Stimulated activated CD4-positive, alpha-beta T cell treated with anti-CD3 and anti-CD28 coated beads, Interleukin-2, amount 100 ng/mL, for 4 hours (primary cell): ENCODE results near the gene GPBP1L1.
"Not testable (repeated sequence)": the region's sequence is repeated elsewhere in the genome, so short reads cannot be mapped to it uniquely, and the experiment has no call there.

Source experiments
- DNase-seq: peaks from one replicate; pipeline ENCODE4 v3.0.0-alpha.2; 2020; ENCODE audit warnings: low read depth

The GPBP1L1 gene, protein sequence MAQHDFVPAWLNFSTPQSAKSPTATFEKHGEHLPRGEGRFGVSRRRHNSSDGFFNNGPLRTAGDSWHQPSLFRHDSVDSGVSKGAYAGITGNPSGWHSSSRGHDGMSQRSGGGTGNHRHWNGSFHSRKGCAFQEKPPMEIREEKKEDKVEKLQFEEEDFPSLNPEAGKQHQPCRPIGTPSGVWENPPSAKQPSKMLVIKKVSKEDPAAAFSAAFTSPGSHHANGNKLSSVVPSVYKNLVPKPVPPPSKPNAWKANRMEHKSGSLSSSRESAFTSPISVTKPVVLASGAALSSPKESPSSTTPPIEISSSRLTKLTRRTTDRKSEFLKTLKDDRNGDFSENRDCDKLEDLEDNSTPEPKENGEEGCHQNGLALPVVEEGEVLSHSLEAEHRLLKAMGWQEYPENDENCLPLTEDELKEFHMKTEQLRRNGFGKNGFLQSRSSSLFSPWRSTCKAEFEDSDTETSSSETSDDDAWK

DNA sequence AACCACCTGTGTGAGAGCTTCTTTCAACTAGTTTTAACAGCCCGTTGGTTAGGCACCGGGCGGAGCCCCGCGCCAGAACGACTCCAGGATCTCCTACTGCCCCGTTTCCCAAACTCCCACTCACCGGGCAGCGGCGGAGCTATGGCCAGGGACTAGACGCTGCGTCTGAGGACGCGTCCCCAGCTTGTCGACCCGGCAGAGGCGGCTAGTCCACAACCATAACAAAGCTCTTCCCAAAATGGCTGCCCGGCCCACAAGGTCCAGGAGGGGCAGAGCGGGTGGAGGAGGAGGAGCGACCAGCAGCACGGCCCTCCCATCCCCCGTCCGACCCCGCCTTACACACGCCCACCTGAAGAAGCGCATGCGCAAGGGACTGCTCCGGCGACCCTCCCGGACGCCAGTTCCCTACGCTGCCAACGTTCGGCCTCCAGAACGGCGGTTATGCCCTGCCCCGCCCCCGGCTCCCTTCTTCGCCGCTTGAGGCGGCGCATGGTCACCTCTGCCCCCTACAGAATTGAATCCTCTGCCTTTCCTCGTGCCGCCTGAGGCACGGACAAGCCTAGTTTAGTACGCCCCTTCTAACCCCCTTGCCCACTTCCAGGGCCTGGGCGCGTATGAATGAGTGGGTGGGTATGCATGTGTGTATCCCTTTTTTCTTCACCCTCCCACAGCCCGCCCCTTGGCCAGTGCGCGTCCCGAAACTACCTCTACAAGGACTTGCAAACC, at the start of gene GPBP1L1:
Gene GPBP1L1, minus strand, starts transcription at position 246 of the 726 bp plus-strand sequence. CDS start 27,446 bp downstream, outside the sequence.
- DNase-seq: peak; percentile 97

GRCh38 chr1:45730780-45731319, 44.5 kb upstream of the GPBP1L1 start:
- no peak for DNase-seq

GRCh38 chr1:45730075-45730779, 43.9 kb upstream of the GPBP1L1 start:
- no peak for DNase-seq

DNA sequence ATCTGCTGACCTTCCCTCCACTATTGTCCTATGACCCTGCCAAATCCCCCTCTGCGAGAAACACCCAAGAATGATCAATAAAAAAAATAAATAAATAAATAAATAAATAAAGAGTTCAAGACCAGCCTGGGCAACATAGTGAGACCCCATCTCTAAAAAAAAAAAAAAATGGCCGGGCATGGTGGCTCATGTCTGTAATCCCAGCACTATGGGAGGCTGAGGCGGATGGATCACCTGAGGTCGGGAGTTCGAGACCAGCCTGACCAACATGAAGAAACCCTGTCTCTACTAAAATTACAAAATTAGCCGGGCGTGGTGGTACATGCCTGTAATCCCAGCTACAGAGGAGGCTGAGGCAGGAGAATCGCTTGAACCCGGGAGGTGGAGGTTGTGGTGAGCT, 39.7 kb upstream of the GPBP1L1 start:
- not testable (repeated sequence) for DNase-seq

GRCh38 chr1:45723248-45723930, 37.1 kb upstream of the GPBP1L1 start:
- DNase-seq: no peak

DNA sequence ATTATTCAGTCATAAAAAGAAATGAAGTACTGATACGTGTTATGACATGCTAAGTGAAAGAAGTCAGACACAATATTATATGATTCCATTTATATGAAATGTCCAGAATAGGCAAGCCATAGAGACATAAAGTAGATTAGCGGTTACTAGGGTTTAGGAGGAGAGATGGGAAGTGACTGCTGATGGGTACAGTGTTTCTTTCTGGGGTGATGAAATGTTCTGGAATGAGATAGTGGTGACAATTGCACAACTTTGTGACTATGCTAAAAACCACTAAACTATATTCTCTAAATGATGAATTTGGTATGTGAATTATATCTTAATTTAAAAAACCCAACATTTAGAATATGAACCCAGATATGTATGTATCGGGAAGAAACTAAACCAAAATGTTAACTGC, 36.5 kb upstream of the GPBP1L1 start:
- DNase-seq: no peak

DNA sequence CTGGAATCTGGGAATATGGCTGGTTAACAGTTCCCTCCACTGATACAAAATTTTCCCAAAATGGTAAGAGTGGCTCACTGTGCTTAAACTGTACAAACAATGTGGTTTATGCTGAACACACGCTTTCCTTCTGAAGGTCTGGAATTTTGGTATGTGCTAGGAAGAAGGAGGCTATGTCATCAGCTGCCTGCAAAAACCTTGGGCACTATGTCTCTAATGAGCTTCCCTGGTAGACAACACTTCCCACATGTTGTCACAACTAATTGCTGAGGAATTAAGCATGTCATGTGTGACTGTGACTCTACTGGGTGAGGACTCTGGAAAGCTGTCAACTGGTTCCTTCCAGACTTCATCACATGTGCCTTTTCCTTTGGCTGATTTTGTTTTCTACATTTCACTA, 34.9 kb upstream of the GPBP1L1 start:
- DNase-seq: no peak

- DNase-seq: no peak
These were observed 32.0 kb upstream of the GPBP1L1 start for GRCh38 chr1:45718289-45718688.

GRCh38 chr1:45717386-45717785, 31.1 kb upstream of the GPBP1L1 start:
- DNase-seq: not testable (repeated sequence)

DNA sequence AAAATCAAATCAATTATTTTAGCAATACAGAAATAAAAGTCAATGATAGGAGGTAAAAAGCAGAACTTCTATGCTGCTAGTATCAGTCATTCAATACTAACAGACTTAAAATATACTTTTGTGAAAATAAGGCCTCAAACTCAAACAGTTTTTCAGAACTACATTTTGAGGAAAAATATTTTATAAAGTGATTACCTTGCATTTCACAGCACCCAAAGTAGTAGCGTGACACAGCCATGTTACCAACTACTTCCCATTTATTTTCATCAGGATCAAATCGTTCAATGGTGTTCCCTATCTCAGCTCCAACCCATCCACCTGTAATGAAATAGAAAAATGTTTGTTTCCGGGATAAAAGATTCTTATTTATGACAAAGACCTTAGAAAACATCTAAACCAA, 30.4 kb upstream of the GPBP1L1 start:
- no peak for DNase-seq

- DNase-seq: no peak
These were observed 27.4 kb upstream of the GPBP1L1 start for GRCh38 chr1:45713711-45714110.

GRCh38 chr1:45704637-45705036, 18.3 kb upstream of the GPBP1L1 start:
- DNase-seq: no peak

- no peak for DNase-seq
These were observed 8.5 kb upstream of the GPBP1L1 start for GRCh38 chr1:45694823-45695222.

- not testable (repeated sequence) for DNase-seq
These were observed 7.5 kb upstream of the GPBP1L1 start for GRCh38 chr1:45693811-45694210.

GRCh38 chr1:45687754-45688740, 1.7 kb upstream of the GPBP1L1 start, which contains the start of gene TMEM69:
TMEM69 (plus strand) TSS chr1:45688181; CDS start chr1:45691069, 2,888 bp downstream.
- DNase-seq: peak; percentile 63

- peak; percentile 97 for DNase-seq
These were observed 851 bp upstream of the GPBP1L1 start for GRCh38 chr1:45687014-45687753.

DNA sequence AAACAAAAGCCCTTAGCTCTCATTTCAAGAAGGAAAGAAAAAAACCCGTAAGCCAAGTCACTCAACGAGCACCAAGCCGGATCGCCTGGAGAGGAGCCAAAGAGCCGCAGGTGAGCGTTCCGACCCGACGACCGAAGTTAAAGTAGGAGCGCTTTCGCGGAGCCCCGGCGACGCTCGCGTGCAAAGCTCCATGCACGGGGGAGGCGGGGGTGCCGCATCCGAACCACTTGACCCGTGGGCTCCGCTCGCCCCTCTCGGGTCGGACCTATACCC, 382 bp downstream of the GPBP1L1 start:
- peak; percentile 41 for DNase-seq

GRCh38 chr1:45685308-45686014, 872 bp downstream of the GPBP1L1 start:
- no peak for DNase-seq

DNA sequence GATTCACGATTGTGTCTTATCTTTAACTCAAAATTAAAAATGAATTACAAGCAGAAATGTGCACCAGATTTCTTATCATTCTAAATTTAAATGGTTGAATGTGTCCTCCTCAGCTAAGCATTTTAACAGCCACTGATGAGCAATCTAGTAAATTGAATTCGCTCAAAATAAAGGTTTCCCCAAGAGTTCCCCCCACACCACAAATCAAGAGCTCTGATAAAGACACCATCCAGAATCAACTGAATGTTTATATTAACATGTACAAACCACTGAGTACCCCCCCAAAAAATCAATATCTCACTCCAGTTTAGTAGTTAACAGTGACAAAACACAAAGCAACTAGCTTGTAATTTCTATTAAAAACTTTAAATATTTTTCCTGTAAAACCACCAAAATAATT, 1.9 kb downstream of the GPBP1L1 start:
- DNase-seq: no peak
